Right forelimb (tissue), 1 donor: ENCODE results near the gene OR2F1.

Experiments
- DNase-seq: peaks from one replicate; pipeline ENCODE4 v3.0.0-alpha.2; 2018

The OR2F1 gene

GRCh38 chr7:143954135-143954534 is 509 bp upstream of the OR2F1 start:
- no peak for DNase-seq

GRCh38 chr7:143958781-143959180 is 4.1 kb downstream of the OR2F1 start:
- no peak for DNase-seq

GRCh38 chr7:143960813-143961610 is 6.4 kb downstream of the OR2F1 start:
- no peak for DNase-seq

GRCh38 chr7:143965280-143965679 is 10.6 kb downstream of the OR2F1 start:
- no peak for DNase-seq

GRCh38 chr7:143967398-143967797 is 12.8 kb downstream of the OR2F1 start:
- DNase-seq = no peak

GRCh38 chr7:143973870-143974416 is 19.3 kb downstream of the OR2F1 start:
- no peak for DNase-seq

- no peak for DNase-seq
Observed at GRCh38 chr7:143974459-143974858, 19.8 kb downstream of the OR2F1 start.

- DNase-seq = no peak
Observed at GRCh38 chr7:143975617-143976016, 21.0 kb downstream of the OR2F1 start.

- no peak for DNase-seq
Observed at GRCh38 chr7:143978585-143978984, 23.9 kb downstream of the OR2F1 start.

GRCh38 chr7:143979359-143979758 is 24.7 kb downstream of the OR2F1 start:
- DNase-seq = no peak

GRCh38 chr7:143979998-143980397 is 25.4 kb downstream of the OR2F1 start:
- DNase-seq = no peak

GRCh38 chr7:143980746-143981510 is 26.3 kb downstream of the OR2F1 start:
- DNase-seq = no peak

GRCh38 chr7:143983960-143984359 is 29.3 kb downstream of the OR2F1 start:
- DNase-seq = no peak

GRCh38 chr7:143987513-143987912 is 32.9 kb downstream of the OR2F1 start:
- DNase-seq = no peak

GRCh38 chr7:143988976-143989745 is 34.5 kb downstream of the OR2F1 start:
- no peak for DNase-seq

GRCh38 chr7:143992670-143993069 is 38.0 kb downstream of the OR2F1 start:
- no peak for DNase-seq

GRCh38 chr7:143993924-143994323 is 39.3 kb downstream of the OR2F1 start:
- DNase-seq = no peak

GRCh38 chr7:144000020-144000419 is 45.4 kb downstream of the OR2F1 start, which contains the start of gene OR6B1:
Gene OR6B1 (plus strand): TSS chr7:144000320. CDS start chr7:144003997, 3,677 bp downstream.
- no peak for DNase-seq

- no peak for DNase-seq
Observed at GRCh38 chr7:144001543-144001942, 46.9 kb downstream of the OR2F1 start.

- no peak for DNase-seq
Observed at GRCh38 chr7:144004703-144005102, 50.1 kb downstream of the OR2F1 start.

- DNase-seq = no peak
Observed at GRCh38 chr7:144006029-144006691, 51.5 kb downstream of the OR2F1 start.

GRCh38 chr7:144006692-144007042 is 52.0 kb downstream of the OR2F1 start:
- no peak for DNase-seq

GRCh38 chr7:144009361-144009760 is 54.7 kb downstream of the OR2F1 start:
- no peak for DNase-seq
